Activated CD8-positive, alpha-beta memory T cell treated with anti-CD3 and anti-CD28 coated beads, Interleukin-2, amount 50 U/mL, for 1 hour (primary cell): ENCODE results near the gene SLC2A1.

ENCODE experiments used
- DNase-seq: peaks from one replicate; pipeline ENCODE4 v3.0.0-alpha.2; 2020; ENCODE audit errors: extremely low read depth

SLC2A1 gene

GRCh38 chr1:42979896-42980800 is 21.5 kb upstream of the SLC2A1 start:
- DNase-seq = no peak

- no peak for DNase-seq
These were observed 20.4 kb upstream of the SLC2A1 start for GRCh38 chr1:42979036-42979430.

GRCh38 chr1:42978317-42979035 is 19.8 kb upstream of the SLC2A1 start:
- DNase-seq = no peak

- no peak for DNase-seq
These were observed 19.0 kb upstream of the SLC2A1 start for GRCh38 chr1:42977653-42978052.

DNA sequence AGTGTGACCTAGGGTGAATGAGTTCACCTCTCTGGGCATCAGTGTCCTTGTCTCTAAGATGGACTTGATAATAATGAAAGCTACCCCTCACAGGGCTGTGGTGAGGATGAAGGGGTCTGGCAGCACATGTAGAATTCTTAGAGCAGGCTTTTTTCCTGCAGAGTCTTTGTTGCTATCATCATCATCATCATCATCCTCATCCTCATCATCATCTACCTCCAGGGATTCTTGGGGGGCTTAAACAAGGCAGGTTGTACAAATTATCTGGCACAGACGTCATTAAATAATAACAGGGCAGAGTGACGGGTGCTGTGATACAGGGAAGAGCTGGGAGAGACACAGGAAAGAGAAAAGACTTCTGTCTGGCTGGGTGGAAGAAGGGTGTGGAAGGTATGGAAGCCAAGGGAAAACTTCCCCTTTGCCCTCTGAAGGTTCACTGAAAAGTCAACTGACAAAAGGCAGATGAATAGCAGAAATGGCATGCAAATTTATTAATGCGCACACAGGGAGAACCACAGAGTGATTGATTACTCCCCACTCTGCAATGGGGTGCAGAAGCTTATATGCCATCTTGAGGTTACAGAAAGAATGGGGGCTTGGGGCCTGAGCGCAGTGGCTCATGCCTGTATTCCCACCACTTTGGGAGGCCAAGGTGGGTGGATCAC is 17.0 kb upstream of the SLC2A1 start:
- DNase-seq = no peak

DNA sequence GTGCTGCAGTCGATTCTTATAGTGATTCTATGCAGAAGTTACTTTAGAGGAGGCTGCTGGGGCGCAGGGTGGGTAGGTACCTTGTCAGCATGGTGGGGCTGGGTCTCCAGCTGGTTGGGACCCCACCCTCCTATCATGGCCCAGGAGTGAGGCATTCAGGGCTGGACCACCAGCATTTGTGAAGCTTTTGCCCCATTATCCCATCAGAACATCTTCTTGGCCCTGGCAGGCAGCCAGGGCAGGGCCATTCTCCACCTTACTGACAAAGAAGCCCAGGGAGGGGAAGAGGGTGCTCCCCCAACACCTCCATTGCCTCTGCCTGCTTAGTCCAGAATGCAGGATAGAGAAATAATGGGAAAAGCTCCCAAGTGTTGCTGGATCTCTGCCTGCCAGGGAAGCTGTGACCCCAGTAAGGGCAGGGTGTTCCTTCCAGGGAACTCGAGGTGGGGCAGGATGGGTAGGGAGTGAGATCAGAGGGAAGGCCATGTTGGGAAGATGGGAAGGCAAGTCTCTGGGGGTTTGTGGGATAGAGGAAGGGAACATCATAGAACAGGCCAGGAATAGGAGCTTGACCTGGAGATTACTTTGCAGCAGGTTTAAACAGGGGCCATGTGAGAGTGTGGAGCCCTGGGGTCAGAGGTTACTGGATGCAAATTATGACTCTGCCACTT is 16.2 kb upstream of the SLC2A1 start:
- no peak for DNase-seq

GRCh38 chr1:42973799-42974198 is 15.1 kb upstream of the SLC2A1 start:
- DNase-seq = no peak

DNA sequence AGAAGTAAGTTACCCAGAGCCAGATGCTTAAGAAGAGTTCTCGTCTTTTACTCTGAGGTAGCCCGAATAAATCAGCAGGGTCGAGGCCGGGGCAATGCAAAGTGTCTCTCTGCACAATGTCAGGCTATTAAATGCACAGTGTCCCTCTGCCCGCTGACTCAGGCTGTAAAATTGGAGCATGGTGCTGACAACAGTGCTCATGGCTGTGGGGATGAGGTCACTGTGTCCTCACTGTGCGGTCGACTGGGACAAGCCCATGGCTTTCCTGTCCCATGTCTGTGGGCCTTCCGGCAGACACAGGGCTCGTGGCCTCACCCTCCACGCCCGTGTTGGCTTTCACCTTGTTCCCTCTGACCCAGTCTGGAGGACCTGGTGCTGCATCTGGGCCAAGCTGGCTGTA is 14.6 kb upstream of the SLC2A1 start:
- DNase-seq = no peak

GRCh38 chr1:42971841-42972291 is 13.2 kb upstream of the SLC2A1 start:
- no peak for DNase-seq

DNA sequence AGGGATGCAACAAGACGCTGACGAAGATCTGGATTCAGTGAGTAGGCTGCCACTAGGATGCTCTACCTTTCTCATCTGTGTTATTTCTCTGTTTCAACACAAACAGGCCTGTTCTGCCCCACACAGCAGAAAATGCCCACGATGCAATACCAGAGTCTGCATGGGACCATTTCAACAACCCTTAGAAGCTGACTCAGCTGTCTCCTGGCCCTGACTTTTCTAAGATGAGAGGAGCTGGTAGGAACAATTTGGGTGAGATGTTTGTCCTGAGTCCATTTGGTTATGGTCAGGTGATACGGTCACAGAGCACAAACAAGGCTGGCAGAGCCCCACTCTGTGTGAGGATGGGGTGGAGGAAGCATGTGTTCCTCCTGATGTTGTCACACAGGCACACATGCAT is 11.5 kb upstream of the SLC2A1 start:
- no peak for DNase-seq

- no peak for DNase-seq
These were observed 10.0 kb upstream of the SLC2A1 start for GRCh38 chr1:42968654-42969053.

DNA sequence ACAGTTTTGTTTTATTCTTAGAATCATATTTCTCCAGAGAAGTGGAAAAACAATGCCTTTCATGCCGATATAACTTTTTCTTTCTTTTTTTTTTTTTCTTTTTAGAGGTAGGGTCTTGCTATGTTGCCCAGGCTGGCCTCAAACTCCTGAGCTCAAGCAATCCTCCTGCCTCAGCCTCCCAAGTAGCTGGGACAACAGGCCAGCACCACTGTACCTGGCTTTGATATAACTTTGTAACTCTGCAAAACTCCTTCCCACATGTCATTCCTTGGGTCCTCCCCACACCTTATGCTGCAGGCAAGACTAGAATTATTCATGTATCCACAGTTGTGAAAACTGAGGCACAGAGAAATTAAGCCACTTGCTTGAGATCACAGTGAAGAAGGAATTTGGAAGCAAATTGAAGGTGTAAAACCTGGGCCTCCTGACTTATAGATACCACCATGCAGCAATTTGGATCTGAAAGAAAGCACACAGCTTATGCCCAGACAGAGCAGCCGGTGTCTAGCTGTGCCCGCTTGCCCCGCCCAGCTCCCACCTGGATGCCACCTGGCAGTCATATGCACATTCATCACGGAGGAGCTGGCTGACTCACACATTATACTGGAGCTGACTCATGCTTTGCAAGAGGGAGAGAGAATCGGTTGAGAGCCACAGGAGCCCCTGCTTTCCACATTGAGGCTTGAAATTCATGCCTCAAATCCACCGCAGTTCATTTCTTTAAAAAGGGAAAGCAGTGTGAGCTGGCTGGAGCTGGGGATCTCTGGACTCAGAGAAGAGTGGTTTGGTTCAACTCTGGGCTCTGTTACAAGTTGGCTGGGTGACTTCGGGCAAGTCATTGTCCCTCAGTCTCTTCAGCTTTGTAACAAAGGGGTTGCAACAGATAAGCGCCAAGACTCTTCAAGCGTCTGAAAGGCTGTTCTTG is 8.3 kb upstream of the SLC2A1 start:
- no peak for DNase-seq

- DNase-seq = no peak
These were observed 6.7 kb upstream of the SLC2A1 start for GRCh38 chr1:42965378-42965777.

DNA sequence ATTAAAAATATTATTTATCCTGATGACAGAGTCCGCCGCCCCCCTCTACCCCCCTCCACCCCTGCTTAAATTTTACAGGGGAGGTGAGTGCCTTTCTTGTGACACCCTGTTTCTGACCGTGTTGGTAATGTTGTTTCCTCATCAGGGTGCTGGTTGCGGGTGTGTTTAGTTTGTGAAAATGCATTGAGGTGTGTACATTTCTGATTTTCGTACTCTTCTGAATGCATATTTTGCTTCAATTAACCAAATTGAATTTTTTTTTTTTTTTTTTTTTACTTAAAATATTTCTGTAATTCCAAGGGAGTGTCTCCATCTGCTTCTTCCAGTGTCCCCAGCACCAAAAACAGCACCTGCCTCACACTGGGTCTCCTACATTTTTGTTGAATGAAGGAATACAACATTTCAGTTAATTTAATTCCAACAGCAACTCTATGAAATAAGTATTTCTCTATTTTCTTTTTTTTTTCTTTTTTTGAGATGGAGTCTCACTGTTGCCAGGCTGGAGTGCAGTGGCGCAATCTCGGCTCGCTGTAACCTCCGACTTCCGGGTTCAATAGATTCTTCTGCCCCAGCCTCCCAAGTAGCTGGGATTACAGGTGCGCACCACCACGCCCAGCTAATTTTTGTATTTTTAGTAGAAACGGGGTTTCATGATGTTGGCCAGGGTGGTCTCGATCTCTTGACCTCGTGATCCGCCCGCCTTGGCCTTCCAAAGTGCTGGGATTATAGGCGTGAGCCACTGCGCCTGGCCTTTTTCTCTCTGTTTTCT is 5.6 kb upstream of the SLC2A1 start:
- no peak for DNase-seq

- DNase-seq = no peak
These were observed 4.8 kb upstream of the SLC2A1 start for GRCh38 chr1:42963378-42964043.

DNA sequence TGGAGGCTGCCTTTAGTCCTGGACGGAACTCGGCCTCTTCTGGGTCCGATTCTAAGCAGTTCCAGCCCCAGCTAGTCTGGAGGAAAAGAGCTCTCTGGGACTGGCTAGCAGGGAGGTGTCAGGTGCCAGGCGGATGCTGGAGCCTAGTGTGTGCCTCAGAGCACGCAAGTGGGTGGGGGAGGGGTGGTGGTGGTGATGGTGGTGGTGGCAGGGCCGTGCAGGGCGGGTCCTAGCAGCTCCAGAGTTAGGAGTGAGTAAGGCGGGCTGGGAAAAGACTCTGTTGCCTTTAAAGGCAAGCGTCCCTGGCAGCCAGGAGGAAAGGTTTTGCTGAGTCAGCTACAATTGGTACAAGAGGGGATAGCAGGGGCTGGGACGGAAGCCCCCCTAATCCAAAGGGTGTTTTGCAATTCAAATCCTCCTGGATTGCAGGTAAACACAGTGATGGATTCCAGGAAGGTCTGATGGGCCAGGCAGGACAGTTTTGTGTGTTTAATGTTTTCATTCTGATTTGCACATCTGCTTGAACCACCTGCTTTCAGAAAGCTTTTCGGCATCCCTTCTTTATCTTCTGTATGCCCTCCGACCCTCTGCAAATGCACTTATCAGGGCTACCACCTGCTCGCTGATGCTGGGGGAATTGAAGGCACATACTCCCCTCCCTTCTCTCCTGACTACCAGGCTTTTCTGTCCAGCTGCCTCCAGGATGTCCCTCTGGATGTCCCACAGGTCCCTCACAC is 4.1 kb upstream of the SLC2A1 start:
- DNase-seq = no peak

- no peak for DNase-seq
These were observed 2.8 kb upstream of the SLC2A1 start for GRCh38 chr1:42961312-42962091.
